SK-N-SH (cell line): ENCODE data around the gene TRPM2. TPM values are rescaled to one million over a fixed set of nuclear protein-coding genes. Genes with fewer than 3 reads are reported as not detected.

Experiments
- CTCF ChIA-PET: fragments of 300-600, 350-600 bp; formaldehyde crosslinking; extraction: SDS; loops from one replicate; lab custom pipeline; 2021; lab: Yijun Ruan, JAX
- POLR2A ChIA-PET: fragments of 350-600 bp; sonication (Branson Sonifier 250); formaldehyde crosslinking; extraction: SDS; loops from one replicate; lab custom pipeline; 2020; ENCODE audit warnings: antibody characterized with exemption, inconsistent platforms; lab: Yijun Ruan, JAX
- DNase-seq: peaks from one replicate; pipeline ENCODE4 v3.0.0; 2012
- H2AFZ ChIP-seq: fragments of 200-600 bp; sonication (generic); 2 replicates; pipeline ENCODE4 v1.8.1; 2016; ENCODE audit warnings: antibody characterized with exemption, mild to moderate bottlenecking, low read depth
- H3F3A ChIP-seq: fragments of 200-600 bp; sonication (generic); replicated peaks from 2 replicates; pipeline ENCODE3; 2016; ENCODE audit warnings: antibody characterized with exemption, mild to moderate bottlenecking; ENCODE audit not compliant: insufficient read depth
- H3K27ac ChIP-seq, 2 experiments: fragments of 200-500 bp in 1 of 2; fragments of 200-600 bp in 1 of 2; sonication (Bioruptor generic) in 1 of 2; sonication (generic), shearing (Covaris generic) in 1 of 2; 2 replicates each; pipeline versions ENCODE4 v1.5.1 to v1.6.1; 2014 to 2016; ENCODE audit warnings: low read depth in 2 of 2, inconsistent platforms in 1 of 2, low read length in 1 of 2, mild to moderate bottlenecking in 1 of 2, mixed read lengths in 1 of 2
- H3K27me3 ChIP-seq: fragments of 200-600 bp; sonication (generic), shearing (Covaris generic); 2 replicates; pipeline ENCODE4 v1.6.1; 2016; ENCODE audit warnings: mixed run types; ENCODE audit not compliant: insufficient read depth
- H3K36me3 ChIP-seq, 2 experiments: fragments of 200-500 bp in 1 of 2; fragments of 200-600 bp in 1 of 2; sonication (Bioruptor generic) in 1 of 2; sonication (generic) in 1 of 2; replicated peaks in 1 of 2; 2 replicates each; pipeline versions ENCODE3 to v1.5.1; 2014 to 2016; ENCODE audit warnings: low read length in 1 of 2, mild to moderate bottlenecking in 1 of 2; ENCODE audit not compliant: insufficient read depth in 2 of 2, control insufficient read depth in 1 of 2
- H3K4me1 ChIP-seq, 2 experiments: fragments of 200-500 bp in 1 of 2; fragments of 200-600 bp in 1 of 2; sonication (Bioruptor generic) in 1 of 2; sonication (generic), shearing (Covaris generic) in 1 of 2; 2 replicates each; pipeline versions ENCODE4 v1.5.1 to v1.6.1; 2014 to 2016; ENCODE audit warnings: low read depth in 1 of 2, low read length in 1 of 2, mixed run types in 1 of 2; ENCODE audit not compliant: insufficient read depth in 2 of 2, control insufficient read depth in 1 of 2
- H3K4me2 ChIP-seq: fragments of 200-600 bp; sonication (generic), shearing (Covaris generic); 2 replicates; pipeline ENCODE4 v1.6.1; 2017; ENCODE audit warnings: mixed run types
- H3K4me3 ChIP-seq, 2 experiments: fragments of 200-500 bp in 1 of 2; fragments of 200-600 bp in 1 of 2; sonication (Bioruptor generic) in 1 of 2; sonication (generic), shearing (Covaris generic) in 1 of 2; 2 replicates each; pipeline versions ENCODE4 v1.5.1 to v1.8.1; 2014 to 2016; ENCODE audit warnings: low read depth in 2 of 2, inconsistent platforms in 1 of 2, low read length in 1 of 2, mild to moderate bottlenecking in 1 of 2, mixed read lengths in 1 of 2, moderate library complexity in 1 of 2
- H3K79me2 ChIP-seq: fragments of 200-600 bp; sonication (generic); 2 replicates; pipeline ENCODE4 v1.8.1; 2017; ENCODE audit warnings: mild to moderate bottlenecking; ENCODE audit not compliant: insufficient read depth
- H3K9ac ChIP-seq: fragments of 200-600 bp; sonication (generic); 2 replicates; pipeline ENCODE4 v1.6.1; 2017; ENCODE audit warnings: mixed run types
- H3K9me2 ChIP-seq: fragments of 200-600 bp; sonication (generic); 2 replicates; pipeline ENCODE4 v1.6.1; 2017; ENCODE audit warnings: mixed run types
- H3K9me3 ChIP-seq: fragments of 200-600 bp; sonication (generic); 2 replicates; pipeline ENCODE4 v1.6.1; 2017; ENCODE audit warnings: mixed run types, mild to moderate bottlenecking, moderate library complexity
- H4K20me1 ChIP-seq: fragments of 200-600 bp; sonication (generic); 2 replicates; pipeline ENCODE4 v1.6.1; 2017; ENCODE audit warnings: mild to moderate bottlenecking, mixed run types; ENCODE audit not compliant: insufficient read depth
- ELF1 ChIP-seq: IDR thresholded peaks from 2 replicates; pipeline ENCODE4 v1.4.0; 2012
- EP300 ChIP-seq, 2 experiments: IDR thresholded peaks; 2 replicates each; pipeline versions ENCODE4 v1.4.0 to v1.6.1; 2012; ENCODE audit warnings: borderline replicate concordance in 1 of 2, low read depth in 1 of 2, low read length in 1 of 2
- EZH2phosphoT487 ChIP-seq: fragments of 200-600 bp; sonication (generic); IDR thresholded peaks from 2 replicates; pipeline ENCODE4 v1.6.1; 2017; ENCODE audit warnings: low read depth, mixed run types, mild to moderate bottlenecking, antibody characterized with exemption, moderate library complexity, borderline replicate concordance
- FOSL2 ChIP-seq: IDR thresholded peaks from 2 replicates; pipeline ENCODE4 v1.4.0; 2012; ENCODE audit warnings: low read depth, mild to moderate bottlenecking, moderate library complexity, borderline replicate concordance
- FOXM1 ChIP-seq: IDR thresholded peaks from 2 replicates; pipeline ENCODE4 v1.4.0; 2012; ENCODE audit warnings: low read depth, mild to moderate bottlenecking
- GABPA ChIP-seq: IDR thresholded peaks from 2 replicates; pipeline ENCODE4 v1.4.0; 2012; ENCODE audit warnings: low read depth, mild to moderate bottlenecking
- NRF1 ChIP-seq: IDR thresholded peaks from 2 replicates; pipeline ENCODE4 v1.6.1; 2012; ENCODE audit warnings: low read depth, mild to moderate bottlenecking, low read length
- RAD21 ChIP-seq: IDR thresholded peaks from 2 replicates; pipeline ENCODE4 v1.6.1; 2012; ENCODE audit warnings: mild to moderate bottlenecking, low read length
- RCOR1 ChIP-seq: fragments of 150-350 bp; IDR thresholded peaks from 2 replicates; pipeline ENCODE4 v1.6.1; 2017; ENCODE audit warnings: antibody characterized with exemption, low read length
- SIN3A ChIP-seq: IDR thresholded peaks from 2 replicates; pipeline ENCODE4 v1.6.1; 2012; ENCODE audit warnings: low read depth, mild to moderate bottlenecking, low read length, moderate library complexity, borderline replicate concordance
- SMC3 ChIP-seq: IDR thresholded peaks from 2 replicates; pipeline ENCODE4 v1.6.1; 2012; ENCODE audit warnings: low read depth, low read length, improper control_type of control experiment
- TCF12 ChIP-seq: IDR thresholded peaks from 2 replicates; pipeline ENCODE4 v1.4.0; 2012
- WGBS: methylation state at CpG from one replicate; pipeline ENCODE4 v1.1.6; 2017; ENCODE audit warnings: low lambda C conversion rate; 5-methylcytosine and 5-hydroxymethylcytosine counted together
- polyA plus RNA-seq, 3 experiments: library from polyadenylated mRNA; depleted of rRNA; stranded (reverse); fragments of >200 nt; gene quantifications; 2 replicates each; pipeline ENCODE4 v1.2.3, GENCODE V29; 2012
- TF ChIP-seq, protein P1 (sequence below): IDR thresholded peaks from 2 replicates; pipeline ENCODE4 v1.4.0; 2012; ENCODE audit warnings: low read depth, borderline replicate concordance

TRPM2 gene
- polyA plus RNA-seq, 1 of the 3 experiments (the other 2 are of a cell fraction) = not detected

DNA sequence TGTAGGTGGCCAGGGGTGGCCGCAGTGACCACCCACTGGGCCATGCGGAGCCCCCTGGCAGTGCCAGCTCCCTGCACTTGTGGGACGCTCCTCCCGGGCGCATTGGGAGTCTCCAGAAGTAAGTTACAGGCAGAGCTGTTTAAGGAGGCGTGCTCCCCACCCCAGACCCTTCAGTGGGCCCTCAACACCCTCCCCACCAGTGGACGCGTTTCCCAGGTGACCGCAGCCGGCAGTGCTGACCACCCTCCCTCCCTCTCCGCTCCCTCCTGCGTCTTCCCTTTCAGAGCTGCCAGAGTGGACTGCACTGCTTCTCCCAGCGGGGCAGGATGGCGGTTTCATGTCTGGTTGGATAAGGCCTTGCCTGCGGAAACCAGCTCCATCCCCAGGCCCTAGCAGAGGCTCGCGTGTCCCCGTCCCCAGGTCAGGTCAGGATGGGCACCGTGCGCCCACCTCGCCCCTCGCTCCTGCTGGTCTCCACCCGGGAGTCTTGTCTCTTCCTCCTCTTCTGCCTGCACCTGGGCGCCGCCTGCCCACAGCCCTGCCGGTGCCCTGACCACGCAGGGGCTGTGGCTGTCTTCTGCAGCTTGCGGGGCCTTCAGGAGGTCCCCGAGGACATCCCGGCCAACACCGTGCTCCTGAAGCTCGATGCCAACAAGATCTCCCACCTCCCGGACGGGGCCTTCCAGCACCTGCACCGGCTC, 102.9 kb downstream of the TRPM2 start:
- Histone ChIP-seq H3F3A (peaks cover 16% of the 10 kb centered on the region), H3K79me2 (no peaks in the 10 kb centered on the region), H3K27me3 (peaks cover 3% of the 10 kb centered on the region; the same call in 1 of the 2 replicates), H3K4me2 (peak overlapping the region; percentile 87), H3K9me3 (0 out of 2 replicates have a peak, but pooled peaks cover 3% of the 10 kb centered on the region), H2AFZ (no peak overlapping the region), H3K9me2 (no peaks in the 10 kb centered on the region), H3K36me3 (no peaks in the 10 kb centered on the region), H3K27ac (no peak overlapping the region), H3K4me3 (peak overlapping the region; percentile 55 to 75), H3K4me1 (peaks cover 0 to 7% of the 10 kb centered on the region in 2 experiments; a peak in 1 of 4 replicates), H4K20me1 (no peaks in the 10 kb centered on the region), H3K9ac (peak overlapping the region; percentile 49; the same call in 1 of the 2 replicates)
- ChIA-PET CTCF (interaction anchor here (0.6 to 3.3 kb wide), 16 partner anchors 15 to 159 kb away, joined by 3 to 12 read pairs (median 4); partner anchors contain the start of gene CFAP410), POLR2A (interaction anchor here (0.5 to 0.7 kb wide), 2 partner anchors 26 to 118 kb away, joined by 3 read pairs; no protein-coding TSS in a partner anchor)
- no peak for DNase-seq
- WGBS = 86% methylated on average over 16 of the region's 35 CpGs
- TF ChIP-seq TCF12 (no peak), RCOR1 (no peak), ELF1 (no peak), SMC3 (no peak), RAD21 (no peak)

- H3K36me3 ChIP-seq = no peaks in the 10 kb centered on the region
- H3F3A ChIP-seq = peaks cover 16% of the 10 kb centered on the region
- POLR2A ChIA-PET = no interaction called here
- CTCF ChIA-PET = interaction anchor here (0.7 to 3.3 kb wide), 9 partner anchors 8 to 119 kb away, joined by 3 to 12 read pairs (median 7); partner anchors contain the start of gene CFAP410
- H4K20me1 ChIP-seq = no peaks in the 10 kb centered on the region
- no peaks in the 10 kb centered on the region for H3K27me3 ChIP-seq
- no peak overlapping the region for H3K27ac ChIP-seq
- H3K9ac ChIP-seq = no peak overlapping the region
- H3K79me2 ChIP-seq = no peaks in the 10 kb centered on the region
- no peak for DNase-seq
- WGBS = 89% methylated on average over 19 of the region's 44 CpGs
- H3K4me3 ChIP-seq = no peak overlapping the region
- TF ChIP-seq, protein P1, sequence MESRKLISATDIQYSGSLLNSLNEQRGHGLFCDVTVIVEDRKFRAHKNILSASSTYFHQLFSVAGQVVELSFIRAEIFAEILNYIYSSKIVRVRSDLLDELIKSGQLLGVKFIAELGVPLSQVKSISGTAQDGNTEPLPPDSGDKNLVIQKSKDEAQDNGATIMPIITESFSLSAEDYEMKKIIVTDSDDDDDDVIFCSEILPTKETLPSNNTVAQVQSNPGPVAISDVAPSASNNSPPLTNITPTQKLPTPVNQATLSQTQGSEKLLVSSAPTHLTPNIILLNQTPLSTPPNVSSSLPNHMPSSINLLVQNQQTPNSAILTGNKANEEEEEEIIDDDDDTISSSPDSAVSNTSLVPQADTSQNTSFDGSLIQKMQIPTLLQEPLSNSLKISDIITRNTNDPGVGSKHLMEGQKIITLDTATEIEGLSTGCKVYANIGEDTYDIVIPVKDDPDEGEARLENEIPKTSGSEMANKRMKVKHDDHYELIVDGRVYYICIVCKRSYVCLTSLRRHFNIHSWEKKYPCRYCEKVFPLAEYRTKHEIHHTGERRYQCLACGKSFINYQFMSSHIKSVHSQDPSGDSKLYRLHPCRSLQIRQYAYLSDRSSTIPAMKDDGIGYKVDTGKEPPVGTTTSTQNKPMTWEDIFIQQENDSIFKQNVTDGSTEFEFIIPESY = no peak
- TF ChIP-seq SIN3A = no peak
- TF ChIP-seq NRF1 = no peak
- TF ChIP-seq FOXM1 = no peak
- no peak for TF ChIP-seq FOSL2
- TF ChIP-seq EZH2phosphoT487 = no peak
- no peak for TF ChIP-seq GABPA
- no peak for TF ChIP-seq EP300 (IDR thresholded peaks at IDR 0.05; ENCODE audit: borderline replicate concordance in 1 of 2, low read depth in 1 of 2, low read length in 1 of 2)
- H3K9me3 ChIP-seq = 0 out of 2 replicates have a peak, but pooled peaks cover 3% of the 10 kb centered on the region
- H3K9me2 ChIP-seq = no peaks in the 10 kb centered on the region
- peaks cover 0 to 5% of the 10 kb centered on the region in 2 experiments; a peak in 1 of 4 replicates for H3K4me1 ChIP-seq
- no peak overlapping the region for H2AFZ ChIP-seq
- H3K4me2 ChIP-seq = no peak overlapping the region
Measured at GRCh38 chr21:44456915-44457736, 103.7 kb downstream of the TRPM2 start.
